Measurements from ENCODE around the gene RAB3IP. TPM values are rescaled to one million over a fixed set of nuclear protein-coding genes. Genes with fewer than 3 reads are reported as not detected.

Gene RAB3IP
- total RNA-seq, result 13.1 TPM

GRCh38 chr12:69738351-69739286 is at the start of gene RAB3IP:
Gene RAB3IP (plus strand): TSS chr12:69738860. CDS start chr12:69755409, 16,549 bp downstream.
- ATAC-seq (peak; percentile 92), DNase-seq (ENCODE audit: low spot score) (peak; percentile 93)

DNA sequence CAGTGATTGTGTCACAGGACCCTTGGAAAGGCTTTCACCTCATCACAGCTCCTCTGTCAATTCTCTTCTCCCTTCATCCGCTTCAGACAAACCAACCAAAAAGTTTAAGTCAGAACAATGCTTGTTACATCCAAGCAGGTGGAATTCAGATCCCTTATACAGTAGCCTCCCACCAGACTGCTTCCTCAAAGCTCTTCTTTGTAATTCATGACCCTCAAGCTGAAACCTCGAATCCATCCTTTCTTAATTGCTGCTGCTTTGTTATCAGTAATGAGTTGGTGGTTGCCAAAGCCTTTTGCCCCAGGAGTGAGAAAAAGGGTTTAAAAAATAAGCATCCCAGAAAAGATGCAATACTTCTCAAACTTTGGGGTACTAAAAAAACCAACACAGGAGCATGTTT is 49.0 kb upstream of the RAB3IP start:
- ATAC-seq (no peak), DNase-seq (ENCODE audit: low spot score) (no peak)

GRCh38 chr12:69694123-69694522 is 44.5 kb upstream of the RAB3IP start:
- ATAC-seq (peak; percentile 95), DNase-seq (ENCODE audit: low spot score) (peak; percentile 58)

- DNase-seq (ENCODE audit: low spot score), result no peak
- ATAC-seq, result no peak
Measured at GRCh38 chr12:69698054-69698453, 40.6 kb upstream of the RAB3IP start.

- peak; percentile 71 for ATAC-seq
Measured at GRCh38 chr12:69698769-69699540, 39.7 kb upstream of the RAB3IP start, which contains the start of gene BEST3. Gene BEST3 (minus strand): TSS chr12:69699303. CDS start chr12:69697798, 1,505 bp downstream.

DNA sequence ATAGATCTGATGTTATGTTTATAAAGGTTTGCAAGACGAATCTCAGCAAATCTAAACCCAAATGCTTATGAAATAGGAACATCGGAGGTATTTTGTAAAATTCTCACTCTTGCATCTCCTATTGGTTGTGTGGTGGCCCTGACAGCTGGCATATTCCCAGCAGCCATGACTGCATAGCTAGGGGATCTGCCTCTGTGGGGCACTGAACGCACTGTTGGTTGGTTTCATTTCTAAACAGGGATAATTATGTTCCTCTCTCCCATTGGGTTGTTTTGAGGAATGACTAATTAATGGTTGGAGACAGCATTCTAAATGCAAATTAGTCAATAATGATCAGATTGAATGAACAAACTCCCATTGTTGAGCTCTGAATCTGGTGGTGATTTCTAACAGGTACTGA is 36.8 kb upstream of the RAB3IP start:
- DNase-seq (ENCODE audit: low spot score) (no peak), ATAC-seq (no peak)

More at GRCh38 chr12:69698769-69699540, 39.7 kb upstream of the RAB3IP start, which contains the start of gene BEST3:
- DNase-seq (ENCODE audit: low spot score), result no peak

GRCh38 chr12:69703146-69703642 is 35.5 kb upstream of the RAB3IP start:
- DNase-seq (ENCODE audit: low spot score) (no peak), ATAC-seq (no peak)

DNA sequence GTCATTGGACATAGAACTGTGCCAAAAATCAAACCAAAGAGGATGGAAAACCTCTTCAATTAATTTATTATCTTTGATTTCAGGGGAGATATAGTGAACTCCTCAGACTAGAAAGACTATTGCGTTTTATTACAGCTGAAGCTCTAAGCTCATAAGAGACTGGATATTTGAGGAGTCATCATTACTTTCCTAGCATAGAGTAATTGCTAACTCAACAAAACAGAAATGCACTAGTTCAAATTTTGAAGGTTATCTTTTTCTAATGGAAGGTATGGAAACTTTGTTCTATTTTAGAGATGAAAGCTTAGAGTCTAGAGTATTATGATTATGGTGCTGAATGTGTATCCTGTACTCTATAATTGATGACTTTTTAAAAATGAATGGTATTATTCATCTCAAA is 34.3 kb upstream of the RAB3IP start:
- ATAC-seq, result no peak
- DNase-seq (ENCODE audit: low spot score), result no peak

- DNase-seq (ENCODE audit: low spot score), result no peak
Measured at GRCh38 chr12:69708649-69709048, 30.0 kb upstream of the RAB3IP start.

DNA sequence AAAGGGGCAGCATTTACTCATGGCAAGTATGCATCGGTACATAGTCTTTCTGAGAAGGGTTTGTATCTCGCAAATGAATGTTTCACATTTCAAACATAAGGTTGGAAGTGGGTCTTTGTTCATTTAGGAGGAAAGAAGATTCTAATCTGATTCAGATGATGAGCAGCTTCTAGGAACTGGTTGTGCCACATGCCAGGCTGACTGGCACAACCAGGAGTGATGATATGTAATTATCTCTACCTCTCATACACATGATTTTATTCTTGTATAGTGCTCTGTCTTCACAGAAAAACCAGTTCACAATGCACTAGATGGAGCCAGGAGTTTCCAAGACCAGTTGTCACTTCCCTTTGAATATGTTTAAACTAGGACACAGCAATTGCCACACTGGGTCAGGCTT is 25.8 kb upstream of the RAB3IP start:
- no peak for ATAC-seq
- no peak for DNase-seq (ENCODE audit: low spot score)

More at GRCh38 chr12:69708649-69709048, 30.0 kb upstream of the RAB3IP start:
- ATAC-seq, result no peak

DNA sequence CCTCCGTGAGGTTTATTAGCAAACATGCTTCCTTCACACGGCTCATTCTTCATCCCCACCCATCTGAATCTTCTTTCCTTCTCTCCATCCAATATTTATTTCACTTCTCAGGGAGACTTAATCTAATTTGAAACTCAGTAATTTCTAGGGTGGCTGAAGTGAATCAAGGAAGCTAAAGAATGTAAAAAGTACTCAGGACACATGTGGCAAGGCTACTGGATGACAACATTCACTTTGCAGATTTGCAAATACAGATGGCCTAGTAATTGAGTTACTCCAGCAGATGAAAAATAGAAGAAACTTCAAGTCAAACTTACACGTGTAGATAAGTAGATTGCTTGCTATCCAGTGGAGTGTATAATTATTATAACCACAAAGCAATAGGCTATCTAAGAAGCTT is 24.1 kb upstream of the RAB3IP start:
- DNase-seq (ENCODE audit: low spot score) (no peak), ATAC-seq (no peak)

DNA sequence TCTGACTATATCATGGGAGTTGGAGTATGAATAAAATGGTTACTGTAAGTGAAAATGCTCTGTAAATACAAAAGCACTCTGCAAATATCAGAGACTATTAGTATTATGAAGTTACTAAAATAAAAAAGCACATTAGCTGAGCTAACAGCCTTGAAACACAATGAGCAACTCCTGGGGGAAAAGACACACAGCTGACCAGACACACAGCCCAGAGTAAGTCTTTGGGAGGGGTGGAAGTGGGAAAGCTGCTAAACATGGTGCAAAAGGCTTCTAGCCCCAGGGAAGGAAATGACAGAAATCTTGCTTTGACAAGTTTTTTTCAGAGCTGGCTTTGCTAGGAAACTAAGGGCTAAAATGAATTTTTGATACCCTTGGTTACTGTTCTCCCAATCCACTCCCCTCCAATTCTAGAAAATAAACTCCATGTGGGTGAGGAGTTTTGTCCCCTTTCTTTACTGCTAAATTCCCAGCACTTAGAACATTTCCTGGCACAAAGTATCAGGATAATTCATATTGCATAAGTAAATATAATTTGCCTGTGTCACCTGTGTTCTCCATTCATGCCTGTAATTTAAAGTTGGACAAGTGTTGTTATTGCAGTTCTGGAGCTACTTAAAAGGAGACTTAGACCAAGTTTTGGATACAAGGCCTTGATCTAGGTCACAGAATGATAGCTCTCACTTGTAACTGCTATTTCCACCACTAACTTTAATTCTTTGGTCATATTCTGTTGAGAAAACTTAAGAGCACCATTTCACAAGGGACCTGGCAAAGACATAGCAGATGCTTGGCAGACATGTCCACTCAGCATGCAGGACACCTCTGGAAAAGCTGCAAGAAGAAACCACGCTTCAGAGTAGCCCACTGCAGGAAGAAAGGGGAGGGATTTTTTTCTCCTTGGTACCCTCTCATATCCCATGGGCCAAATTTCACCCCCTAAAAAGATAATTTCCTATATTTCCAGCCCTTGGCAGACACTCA is 19.0 kb upstream of the RAB3IP start:
- no peak for DNase-seq (ENCODE audit: low spot score)
- peak; percentile 70 for ATAC-seq

DNA sequence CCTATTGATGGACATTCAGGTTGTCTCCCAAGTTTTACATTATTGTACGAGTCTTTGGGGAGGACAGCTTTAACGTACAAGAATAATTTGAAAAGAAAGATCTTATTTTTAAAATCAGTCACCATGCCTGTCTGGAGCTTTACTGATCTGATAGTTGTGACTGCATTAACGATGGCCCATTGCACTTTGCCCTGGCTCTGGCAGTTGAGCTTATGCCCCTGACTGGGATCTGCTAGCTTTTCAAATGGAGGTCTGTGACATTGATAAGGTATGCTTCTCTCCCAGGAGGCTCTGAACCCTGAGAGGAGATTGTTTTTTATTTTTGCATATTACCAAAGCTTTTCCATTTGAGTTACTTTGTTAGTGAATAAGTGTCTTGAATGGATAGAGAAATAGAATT is 17.9 kb upstream of the RAB3IP start:
- DNase-seq (ENCODE audit: low spot score), result no peak
- no peak for ATAC-seq

DNA sequence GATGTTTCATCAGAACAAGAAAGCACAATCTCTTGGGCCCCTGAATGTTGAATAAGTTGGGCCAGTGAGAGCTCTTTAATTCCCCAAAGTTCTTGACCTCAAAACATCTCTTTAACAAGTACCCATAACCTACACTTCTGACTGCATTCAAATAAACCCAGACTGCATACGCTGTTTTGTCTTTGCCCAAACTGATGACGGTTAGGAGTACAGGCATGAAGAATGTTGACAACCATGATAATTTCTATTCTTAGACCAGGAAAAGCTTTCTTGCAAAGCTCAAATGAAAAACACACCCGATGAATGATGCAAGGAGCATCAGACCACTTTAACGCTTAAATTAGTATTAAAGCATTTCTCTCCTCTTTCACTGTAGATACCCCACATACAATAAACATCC is 11.7 kb upstream of the RAB3IP start:
- no peak for ATAC-seq

DNA sequence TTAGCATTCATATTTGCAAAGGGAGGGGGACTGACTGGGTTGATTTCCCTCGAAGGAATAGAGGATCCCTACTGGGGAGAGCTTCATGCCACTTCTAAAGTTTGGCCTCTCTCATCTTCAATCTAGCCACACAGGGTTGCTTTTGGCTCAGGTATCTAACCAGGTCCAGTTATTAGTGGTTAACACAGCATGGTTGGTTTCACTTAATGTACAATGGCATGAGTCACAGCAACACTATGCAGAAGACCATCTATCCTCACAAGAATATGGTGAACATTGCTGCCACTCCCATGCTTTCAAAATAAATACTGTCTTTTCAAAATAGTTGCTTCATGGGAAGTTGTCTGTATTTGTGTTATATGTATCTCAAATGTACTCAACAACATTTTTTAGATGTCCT is 6.6 kb upstream of the RAB3IP start:
- no peak for DNase-seq (ENCODE audit: low spot score)
- ATAC-seq, result no peak

More for the DNA sequence above, 11.7 kb upstream of the RAB3IP start:
- no peak for DNase-seq (ENCODE audit: low spot score)

GRCh38 chr12:69733638-69734037 is 5.0 kb upstream of the RAB3IP start:
- DNase-seq (ENCODE audit: low spot score), result no peak
- no peak for ATAC-seq

DNA sequence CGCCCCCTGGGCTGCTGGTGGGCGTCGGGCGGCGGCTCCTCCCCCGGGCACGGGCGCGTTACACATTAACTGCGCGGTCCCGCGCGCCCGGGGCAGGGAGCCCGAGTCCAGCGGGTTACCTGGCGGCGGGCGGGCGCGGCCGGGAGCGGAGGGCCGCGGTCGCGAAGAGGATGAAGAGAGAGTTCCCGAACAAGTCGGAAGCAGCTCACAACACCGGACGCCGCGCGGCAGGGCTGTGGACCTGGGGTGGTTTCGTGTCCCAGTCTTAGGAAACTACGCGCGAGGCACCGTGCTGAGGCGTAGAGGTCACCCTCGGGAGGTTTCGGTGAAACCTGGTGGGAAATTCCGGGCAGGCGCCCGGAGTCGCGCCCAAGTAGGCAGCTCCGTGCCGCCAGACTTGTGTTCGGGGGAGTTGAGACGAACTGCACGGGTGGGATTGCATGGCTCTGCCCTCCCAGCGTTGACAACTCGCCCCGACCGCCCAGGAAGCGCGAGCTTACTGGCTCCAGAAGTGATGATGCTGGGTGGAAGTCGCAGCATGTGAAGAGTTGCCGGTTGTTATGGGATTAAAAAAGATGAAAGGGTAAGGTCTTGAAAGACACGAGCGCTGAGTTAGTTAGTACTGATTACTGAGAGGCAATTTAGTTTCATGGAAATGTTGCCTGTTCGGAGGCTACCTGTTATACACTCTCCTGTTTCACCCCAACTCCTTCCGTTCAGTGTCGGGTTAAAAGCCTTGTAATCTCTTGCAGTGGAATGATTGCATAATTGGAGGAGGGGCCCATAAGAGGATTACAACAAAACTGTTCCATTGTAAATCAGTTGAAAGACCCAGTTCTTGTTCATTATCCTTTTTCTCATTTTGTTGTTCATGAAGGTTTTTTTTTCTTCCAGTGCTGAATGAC is 879 bp downstream of the RAB3IP start:
- ATAC-seq, result peak; percentile 82
- peak; percentile 81 for DNase-seq (ENCODE audit: low spot score)

DNA sequence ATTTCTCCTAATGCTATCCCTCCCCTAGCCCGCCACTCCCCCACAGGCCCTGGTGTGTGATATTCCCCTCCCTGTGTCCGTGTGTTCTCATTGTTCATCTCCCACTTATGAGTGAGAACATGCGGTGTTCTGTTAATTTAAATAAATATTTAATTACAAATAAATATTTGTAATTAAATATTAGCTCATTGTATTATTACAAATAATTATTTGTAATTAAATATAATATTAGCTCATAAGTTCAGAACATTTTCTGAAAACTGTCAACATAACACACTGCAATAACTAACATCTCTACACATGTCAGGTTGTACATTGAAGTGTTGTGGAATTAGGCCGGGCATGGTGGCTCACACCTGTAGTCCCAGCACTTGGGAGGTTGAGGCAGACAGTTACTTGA is 5.4 kb downstream of the RAB3IP start:
- no peak for DNase-seq (ENCODE audit: low spot score)
- ATAC-seq, result no peak

DNA sequence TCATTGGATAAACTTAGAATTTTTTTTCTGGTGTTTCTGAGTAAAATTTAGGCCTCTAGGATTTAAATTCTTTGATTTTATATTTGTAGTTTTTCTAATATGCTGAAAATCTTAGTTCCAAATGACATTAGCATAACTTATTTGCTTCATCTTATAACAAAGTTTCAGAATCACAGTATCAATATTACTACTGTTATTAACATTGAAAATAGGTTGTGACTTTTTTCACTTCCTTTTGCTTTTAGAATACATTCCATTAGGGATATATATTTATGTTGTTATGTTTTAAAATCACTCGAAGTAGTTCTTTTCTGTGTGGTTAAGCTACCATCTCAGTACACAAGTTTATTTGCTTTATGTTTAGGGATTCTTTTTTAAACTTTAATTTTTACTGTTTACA is 12.8 kb downstream of the RAB3IP start:
- DNase-seq (ENCODE audit: low spot score), result no peak
- no peak for ATAC-seq

All from left lobe of liver (tissue), 2 donors.